Activated CD4-positive, CD25-positive, alpha-beta regulatory T cell treated with anti-CD3 and anti-CD28 coated beads, Interleukin-2, amount 50 U/mL, for 24 hours (primary cell): ENCODE measurements around the gene CRELD1.
A peak's percentile ranks its signal among the peaks of the same experiment; 100 is the strongest.
"Not testable (repeated sequence)": the region's sequence is repeated elsewhere in the genome, so short reads cannot be mapped to it uniquely, and the experiment has no call there.

Experiments used
- ATAC-seq, 2 donors: fragments of 150-1000 bp; cut with Tn5 transposase; one replicate each; pipeline ENCODE4 v1.10.0; 2021; ENCODE audit warnings: mild to moderate bottlenecking in 1 of 2, moderate library complexity in 1 of 2

CRELD1 gene

DNA sequence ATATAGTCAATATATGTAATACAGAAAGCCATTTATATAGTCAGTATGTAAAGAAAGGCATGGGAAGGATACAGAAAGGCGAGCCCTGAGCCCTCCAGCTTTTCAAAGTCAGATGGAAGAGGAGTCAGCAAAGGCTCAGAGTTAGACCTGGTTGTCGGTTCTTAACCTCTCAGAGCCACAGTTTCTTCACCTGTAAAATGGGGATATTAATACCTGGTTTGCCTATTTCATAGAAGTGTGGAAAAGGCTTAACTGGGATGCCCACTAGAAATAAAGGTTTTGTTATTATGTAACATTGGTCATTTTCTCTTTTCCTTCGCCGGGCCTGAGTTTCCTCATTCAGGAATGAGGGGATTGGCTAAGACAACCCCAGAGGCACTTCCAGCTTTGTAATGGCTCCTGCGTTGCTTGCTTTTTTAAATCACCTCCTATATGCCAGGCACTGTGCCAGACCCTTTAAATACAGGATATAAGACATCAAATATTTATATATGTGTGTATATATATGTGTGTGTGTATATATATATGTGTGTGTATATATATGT, 2.4 kb downstream of the CRELD1 start:
- no peak for ATAC-seq

GRCh38 chr3:9937486-9938238, 4.0 kb downstream of the CRELD1 start:
- no peak for ATAC-seq

- ATAC-seq = no peak
Measured at GRCh38 chr3:9938966-9939365, 5.3 kb downstream of the CRELD1 start.

DNA sequence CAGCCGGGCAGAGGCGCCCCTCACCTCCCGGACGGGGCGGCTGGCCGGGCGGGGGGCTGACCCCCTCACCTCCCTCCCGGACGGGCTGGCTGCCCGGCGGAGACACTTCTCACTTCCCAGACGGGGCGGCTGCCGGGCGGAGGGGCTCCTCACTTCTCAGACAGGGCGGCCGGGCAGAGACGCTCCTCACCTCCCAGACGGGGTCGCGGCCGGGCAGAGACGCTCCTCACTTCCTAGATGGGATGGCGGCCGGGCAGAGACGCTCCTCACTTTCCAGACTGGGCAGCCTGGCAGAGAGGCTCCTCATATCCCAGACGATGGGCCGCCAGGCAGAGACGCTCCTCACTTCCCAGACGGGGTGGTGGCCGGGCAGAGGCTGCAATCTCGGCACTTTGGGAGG, 6.3 kb downstream of the CRELD1 start:
- not testable (repeated sequence) for ATAC-seq

- ATAC-seq = no peak
Measured at GRCh38 chr3:9940746-9941145, 7.1 kb downstream of the CRELD1 start.

- no peak for ATAC-seq
Measured at GRCh38 chr3:9942164-9942563, 8.5 kb downstream of the CRELD1 start.

- no peak for ATAC-seq
Measured at GRCh38 chr3:9942934-9943690, 9.5 kb downstream of the CRELD1 start.

DNA sequence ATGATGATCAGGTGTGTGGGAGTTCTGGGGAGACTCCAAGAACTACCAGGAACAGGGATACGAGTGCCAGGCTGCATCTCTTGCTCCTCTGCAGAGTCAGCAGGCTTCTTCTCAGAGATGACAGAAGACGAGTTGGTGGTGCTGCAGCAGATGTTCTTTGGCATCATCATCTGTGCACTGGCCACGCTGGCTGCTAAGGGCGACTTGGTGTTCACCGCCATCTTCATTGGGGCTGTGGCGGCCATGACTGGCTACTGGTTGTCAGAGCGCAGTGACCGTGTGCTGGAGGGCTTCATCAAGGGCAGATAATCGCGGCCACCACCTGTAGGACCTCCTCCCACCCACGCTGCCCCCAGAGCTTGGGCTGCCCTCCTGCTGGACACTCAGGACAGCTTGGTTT, 10.6 kb downstream of the CRELD1 start:
- no peak for ATAC-seq

GRCh38 chr3:9945358-9945757, 11.7 kb downstream of the CRELD1 start:
- no peak for ATAC-seq

DNA sequence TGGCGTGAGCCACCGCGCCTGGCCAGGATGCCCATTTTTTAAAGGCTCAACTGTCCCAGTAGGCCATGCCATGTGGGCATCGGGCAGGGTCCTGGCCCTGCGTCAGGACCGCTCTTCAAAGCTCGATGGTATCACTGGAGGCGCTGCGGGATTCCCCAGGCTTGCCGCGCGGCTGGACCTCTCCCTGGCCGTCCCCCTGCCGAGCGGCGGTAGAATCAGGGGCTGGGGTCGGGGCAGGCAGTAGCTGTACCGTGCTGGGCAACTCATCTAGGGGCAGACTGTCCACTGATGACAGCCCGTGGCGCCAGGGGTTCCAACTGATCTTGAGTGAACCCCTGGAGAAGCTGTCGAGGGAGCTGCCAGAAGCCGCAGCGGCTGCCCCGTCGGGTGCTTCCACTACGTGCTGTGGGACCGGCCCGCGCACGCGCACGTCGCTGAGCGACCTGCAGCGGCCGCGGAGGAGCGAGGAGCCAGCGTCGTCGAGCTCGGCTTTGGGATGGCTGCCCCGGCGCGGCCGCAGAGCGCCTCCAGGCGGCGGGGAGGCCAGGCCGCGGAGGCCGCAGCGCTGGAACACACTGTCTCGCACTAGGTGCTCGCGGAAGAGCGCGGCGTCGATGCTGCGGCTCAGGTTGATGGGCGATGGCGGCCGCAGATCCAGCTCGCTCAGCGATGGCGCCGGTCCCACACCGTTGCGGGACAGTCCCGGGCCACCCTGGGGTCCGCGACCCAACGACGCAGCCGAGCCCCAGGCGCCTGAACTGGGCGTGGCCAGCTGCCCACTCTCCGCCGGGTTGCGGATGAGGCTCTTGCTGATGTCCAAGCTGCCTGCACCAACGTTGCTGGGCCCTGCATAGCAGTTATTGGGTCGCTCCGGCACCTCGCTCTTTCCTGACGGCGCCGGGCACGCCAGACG, 12.7 kb downstream of the CRELD1 start:
- peak; percentile 85 to 94 for ATAC-seq

DNA sequence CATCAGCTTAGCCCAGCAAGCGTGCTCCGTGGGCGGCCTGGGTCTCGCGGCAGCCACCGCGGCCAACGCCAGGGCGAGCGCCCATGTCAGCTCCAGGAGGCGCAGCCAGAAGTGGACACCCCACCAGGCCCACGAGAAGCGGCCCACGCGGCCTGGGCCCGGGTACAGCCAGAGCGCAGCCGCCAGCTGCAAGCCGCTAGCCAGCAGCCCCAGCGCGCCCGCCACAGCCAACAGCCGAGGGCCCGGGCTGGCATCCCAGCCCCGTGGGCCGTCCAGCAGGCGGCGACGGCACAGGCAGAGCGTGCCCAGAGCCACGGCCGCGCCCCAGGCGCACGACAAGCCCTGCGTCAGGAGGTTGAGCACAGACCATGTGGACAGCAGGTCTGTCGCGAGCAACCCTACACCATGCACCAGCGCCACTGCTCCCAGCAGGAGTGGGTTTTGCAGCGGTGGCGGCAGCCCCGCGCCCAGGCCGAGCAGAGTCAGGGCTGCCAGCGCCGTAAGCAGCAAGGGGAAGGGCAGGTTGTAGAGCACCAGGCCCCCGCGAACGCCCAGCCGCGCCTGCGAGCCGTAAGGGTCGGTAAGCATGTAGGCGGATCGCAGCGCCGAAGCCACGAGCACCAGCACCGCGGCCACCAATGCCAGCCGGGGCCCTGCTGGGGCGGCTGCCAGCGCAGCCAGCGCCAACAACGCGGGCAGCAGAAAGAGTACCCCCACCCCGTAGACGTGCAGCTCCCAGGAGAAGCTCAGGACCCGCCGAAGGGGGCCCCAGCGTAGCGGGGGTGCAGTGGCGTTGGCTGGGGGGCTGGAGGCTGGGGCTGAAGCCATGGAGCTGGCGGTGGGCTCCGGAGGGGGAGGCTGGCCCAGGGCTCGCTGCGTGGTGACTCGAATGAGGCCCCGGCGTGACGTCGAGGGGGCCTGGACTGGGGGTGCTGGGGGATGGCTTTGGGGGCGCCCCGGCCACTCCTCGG, 13.7 kb downstream of the CRELD1 start:
- no peak for ATAC-seq

DNA sequence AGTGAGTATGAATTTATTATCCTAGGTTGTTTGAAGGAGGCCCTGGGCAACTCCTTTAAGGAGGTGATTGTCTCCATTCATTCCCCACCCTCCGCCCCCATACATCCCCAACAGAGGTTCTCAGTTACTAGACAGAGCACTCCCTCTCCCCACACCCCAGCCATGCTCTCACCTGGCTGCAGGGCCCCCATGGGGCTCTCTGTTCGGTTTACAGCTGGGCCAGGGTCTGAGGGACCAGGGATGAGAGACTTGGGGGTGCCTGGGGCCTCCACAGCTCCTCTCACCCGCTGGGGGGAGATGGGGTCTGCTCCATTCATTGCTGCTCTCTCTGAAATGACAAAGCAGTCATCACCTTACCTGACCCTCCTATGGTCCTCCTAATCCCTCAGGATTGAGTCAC, 15.0 kb downstream of the CRELD1 start:
- ATAC-seq = no peak

GRCh38 chr3:9949115-9949514, 15.5 kb downstream of the CRELD1 start:
- no peak for ATAC-seq

GRCh38 chr3:9949626-9950025, 16.0 kb downstream of the CRELD1 start:
- no peak for ATAC-seq

GRCh38 chr3:9951126-9951525, 17.5 kb downstream of the CRELD1 start:
- no peak for ATAC-seq

DNA sequence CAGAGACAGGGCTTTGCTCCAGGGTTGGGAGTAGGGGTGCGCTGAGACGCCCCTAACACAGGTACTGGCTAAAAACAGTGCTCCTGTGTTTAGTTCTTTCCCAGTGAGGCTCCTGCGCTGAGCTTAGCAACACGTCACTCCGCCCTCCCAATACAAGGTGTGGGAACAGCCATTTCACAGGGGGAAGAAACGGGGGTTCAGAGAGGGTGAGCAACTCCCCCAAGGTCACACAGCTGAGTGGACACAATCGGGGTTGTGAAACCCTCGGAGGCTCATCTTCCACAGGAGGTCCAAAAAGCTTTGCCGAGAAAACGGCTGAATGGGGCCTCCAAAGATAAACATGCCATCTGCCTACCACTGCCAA, 17.9 kb downstream of the CRELD1 start:
- no peak for ATAC-seq

DNA sequence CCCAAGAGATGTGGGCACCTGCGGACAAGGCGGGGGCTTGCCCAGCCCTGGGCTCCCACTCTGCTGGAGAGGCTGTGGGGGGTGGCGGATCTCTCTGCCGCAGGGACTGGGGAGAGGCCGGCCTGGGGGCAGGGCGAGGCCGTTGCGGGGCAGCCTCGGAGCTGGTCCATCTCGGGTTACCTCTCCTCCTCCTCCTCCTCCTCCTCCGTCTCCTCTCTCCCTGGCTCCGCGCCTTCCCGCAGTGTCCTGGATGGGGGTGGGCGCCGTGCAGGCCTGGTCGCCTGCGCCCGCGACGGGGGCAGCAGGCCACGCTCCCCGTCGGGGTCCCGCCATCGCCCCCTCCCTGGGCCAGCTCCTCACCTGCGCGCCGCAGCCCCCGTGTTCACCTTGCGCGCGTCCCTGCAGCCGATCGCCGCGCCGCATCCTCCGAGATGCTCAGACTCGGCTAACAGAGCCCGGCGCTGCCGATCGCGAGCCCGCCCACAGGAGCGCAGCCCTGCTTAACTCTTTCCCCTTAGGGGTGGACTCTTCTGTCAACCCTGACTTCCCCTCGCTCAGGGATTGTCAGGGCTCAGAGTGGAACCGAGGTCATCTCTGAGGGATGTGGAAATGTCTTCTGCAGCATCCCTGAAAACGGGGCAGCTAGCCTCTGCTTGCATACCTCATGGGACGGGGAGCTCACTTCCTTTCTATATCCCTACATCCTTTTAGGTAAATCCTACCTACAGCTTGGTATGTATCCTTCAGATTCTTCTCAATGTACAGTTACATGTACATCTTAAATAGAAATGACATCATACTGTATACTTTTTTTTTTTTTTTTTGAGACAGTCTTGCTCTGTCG, 18.6 kb downstream of the CRELD1 start, which contains the start of gene PRRT3:
TSS of gene PRRT3 (minus strand) at position 447 of the 844 bp plus-strand sequence. CDS start 2,293 bp downstream, outside the sequence.
- ATAC-seq = peak; percentile 88 to 92

GRCh38 chr3:9955067-9955502, 21.5 kb downstream of the CRELD1 start:
- no peak for ATAC-seq

DNA sequence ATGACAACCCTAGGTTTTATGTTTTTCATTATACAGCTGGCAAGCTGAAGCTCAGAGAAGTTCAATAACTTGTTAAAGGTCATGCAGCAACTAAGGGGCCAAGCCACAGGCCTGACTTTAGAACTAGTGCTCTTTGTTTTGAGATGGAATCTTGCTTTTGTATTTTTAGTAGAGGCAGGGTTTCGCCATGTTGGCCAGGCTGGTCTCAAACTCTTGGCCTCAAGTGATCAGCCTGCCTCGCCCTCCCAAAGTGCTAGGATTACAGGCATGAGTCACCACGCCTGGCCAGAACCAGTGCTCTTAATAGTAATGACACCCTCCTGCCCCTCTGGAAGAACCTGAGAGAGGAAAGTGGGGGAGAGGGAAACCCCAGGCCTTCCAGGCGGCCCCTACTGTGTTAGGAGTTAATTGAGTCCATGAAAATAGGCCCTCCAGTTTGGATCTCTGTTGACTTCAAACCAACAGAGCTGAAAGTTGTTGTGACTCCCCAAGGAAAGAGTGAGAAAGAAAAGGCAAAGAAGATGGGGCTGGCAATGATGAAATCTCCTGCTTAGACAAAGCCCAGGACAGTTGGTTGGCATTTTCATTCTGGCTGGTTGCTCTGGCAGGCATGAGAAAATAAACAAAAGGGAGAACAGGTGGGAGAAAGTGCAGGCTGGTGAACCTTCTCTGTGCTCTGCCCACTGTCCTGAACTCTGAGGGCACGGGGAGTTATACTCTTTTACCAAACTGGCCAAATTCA, 22.1 kb downstream of the CRELD1 start:
- no peak for ATAC-seq

- no peak for ATAC-seq
Measured at GRCh38 chr3:9957214-9957613, 23.6 kb downstream of the CRELD1 start.
